HCT116 (cell line): ENCODE data around the gene CIRBP. TPM values are rescaled to one million over a fixed set of nuclear protein-coding genes. Genes with fewer than 3 reads are reported as not detected.

Experiments
- ATAC-seq: fragments of 200-7000 bp; cut with Tn5 transposase; 2 replicates; pipeline ENCODE4 v1.9.1; 2020; ENCODE audit warnings: mild to moderate bottlenecking, moderate library complexity
- BruUV-seq: library from RNA; stranded (reverse); fragments of 400-500 nt; replicated peaks from 2 replicates; lab custom pipeline; 2021; lab: Mats Ljungman, UMichigan
- CTCF ChIA-PET: fragments of 300-600 bp; sonication (Branson Sonifier 250); formaldehyde crosslinking; loops from one replicate; lab custom pipeline; 2021; ENCODE audit warnings: antibody characterized with exemption; lab: Charles Lee
- POLR2A ChIA-PET: fragments of 300-600, 350-600 bp; sonication (Branson Sonifier 250); formaldehyde crosslinking; loops from one replicate; lab custom pipeline; 2021; ENCODE audit warnings: antibody characterized with exemption; lab: Charles Lee
- RAD21 ChIA-PET, 2 experiments: fragments of 300-600 bp; sonication (Branson Sonifier 250); formaldehyde crosslinking; loops; one replicate each; lab custom pipeline; 2023; ENCODE audit warnings: low total read pairs in 2 of 2; ENCODE audit not compliant: uncharacterized antibody in 2 of 2, unreplicated experiment in 2 of 2, low non-redundant PET in 1 of 2; lab: Charles Lee
- DNase-seq: peaks from one replicate; pipeline ENCODE4 v3.0.0-alpha.2; 2010; ENCODE audit warnings: low read depth, low spot score
- H2AFZ ChIP-seq: fragments of 200-600 bp; shearing (Covaris generic), sonication (generic); 2 replicates; pipeline ENCODE4 v1.6.1; 2017; ENCODE audit warnings: low read depth, mixed run types, mixed read lengths, antibody characterized with exemption, low read length; ENCODE audit not compliant: poor library complexity, severe bottlenecking
- H3K27ac ChIP-seq: 2 replicates; pipeline ENCODE4 v1.5.1; 2012; ENCODE audit warnings: low read depth, low read length
- H3K27me3 ChIP-seq: fragments of 200-600 bp; sonication (generic); 2 replicates; pipeline ENCODE4 v1.6.1; 2016; ENCODE audit warnings: mixed run types, low read length, mixed read lengths; ENCODE audit not compliant: insufficient read depth
- H3K36me3 ChIP-seq, 2 experiments: fragments of 200-500 bp in 1 of 2; fragments of 200-600 bp in 1 of 2; sonication (Bioruptor generic) in 1 of 2; sonication (generic) in 1 of 2; 2 replicates each; pipeline versions ENCODE4 v1.5.1 to v1.6.1; 2014 to 2016; ENCODE audit warnings: low read length in 2 of 2, inconsistent platforms in 1 of 2, mixed read lengths in 1 of 2, mixed run types in 1 of 2; ENCODE audit not compliant: insufficient read depth in 2 of 2, control insufficient read depth in 1 of 2
- H3K4me1 ChIP-seq, 2 experiments: fragments of 200-600 bp in 1 of 2; sonication (generic) in 1 of 2; 2 replicates each; pipeline versions ENCODE4 v1.5.1 to v1.6.1; 2012 to 2017; ENCODE audit warnings: low read length in 2 of 2, inconsistent platforms in 1 of 2, mild to moderate bottlenecking in 1 of 2, mixed read lengths in 1 of 2, mixed run types in 1 of 2, moderate library complexity in 1 of 2; ENCODE audit not compliant: insufficient read depth in 2 of 2, control insufficient read depth in 1 of 2
- H3K4me2 ChIP-seq: fragments of 200-600 bp; sonication (generic); 2 replicates; pipeline ENCODE4 v1.6.1; 2017; ENCODE audit warnings: mixed run types, low read length, mixed read lengths
- H3K4me3 ChIP-seq, 2 experiments: fragments of 200-600 bp in 1 of 2; sonication (generic) in 1 of 2; replicated peaks in 1 of 2; 2 replicates each; pipeline ENCODE4 v1.5.1; 2011 to 2016; ENCODE audit warnings: low read length in 2 of 2, control low read depth in 1 of 2, low read depth in 1 of 2, mild to moderate bottlenecking in 1 of 2, mixed read lengths in 1 of 2, mixed run types in 1 of 2
- H3K79me2 ChIP-seq: fragments of 200-600 bp; sonication (generic); 2 replicates; pipeline ENCODE4 v1.6.1; 2017; ENCODE audit warnings: mild to moderate bottlenecking, mixed run types, low read length, moderate library complexity, mixed read lengths; ENCODE audit not compliant: insufficient read depth
- H3K9ac ChIP-seq: fragments of 200-600 bp; sonication (generic); 2 replicates; pipeline ENCODE4 v1.6.1; 2016; ENCODE audit warnings: low read length, mixed read lengths
- H3K9me2 ChIP-seq: fragments of 200-600 bp; sonication (generic), shearing (Covaris generic); 2 replicates; pipeline ENCODE4 v1.6.1; 2017; ENCODE audit warnings: mixed run types, mild to moderate bottlenecking, moderate library complexity; ENCODE audit not compliant: insufficient read depth
- H3K9me3 ChIP-seq, 2 experiments: fragments of 200-500 bp in 1 of 2; fragments of 200-600 bp in 1 of 2; sonication (Bioruptor generic) in 1 of 2; sonication (generic) in 1 of 2; 2 replicates each; pipeline ENCODE4 v1.6.1; 2014 to 2017; ENCODE audit warnings: low read length in 2 of 2, mixed read lengths in 2 of 2, inconsistent platforms in 1 of 2, low read depth in 1 of 2, mild to moderate bottlenecking in 1 of 2, mixed run types in 1 of 2, moderate library complexity in 1 of 2; ENCODE audit not compliant: control insufficient read depth in 1 of 2, insufficient read depth in 1 of 2
- H4K20me1 ChIP-seq: fragments of 200-600 bp; sonication (generic), shearing (Covaris generic); 2 replicates; pipeline ENCODE4 v1.6.1; 2017; ENCODE audit warnings: mixed run types, mild to moderate bottlenecking, moderate library complexity; ENCODE audit not compliant: insufficient read depth
- CBX3 ChIP-seq: IDR thresholded peaks from 2 replicates; pipeline ENCODE4 v1.6.1; 2012; ENCODE audit warnings: low read depth
- CEBPB ChIP-seq: IDR thresholded peaks from 2 replicates; pipeline ENCODE4 v1.6.1; 2012; ENCODE audit warnings: low read depth
- CTCF ChIP-seq, 3 experiments: fragments of 200-600 bp in 1 of 3; sonication (generic) in 1 of 3; IDR thresholded peaks in 2 of 3; conservative IDR thresholded peaks in 1 of 3; 2 replicates each; pipeline ENCODE4 v1.5.1; 2012 to 2017; ENCODE audit warnings: low read depth in 2 of 3, low read length in 2 of 3, antibody characterized with exemption in 1 of 3, borderline replicate concordance in 1 of 3, control low read depth in 1 of 3, mild to moderate bottlenecking in 1 of 3, mixed read lengths in 1 of 3, mixed run types in 1 of 3, moderate library complexity in 1 of 3; ENCODE audit not compliant: insufficient read depth in 1 of 3
- EGR1 ChIP-seq: IDR thresholded peaks from 2 replicates; pipeline ENCODE4 v1.6.1; 2012; ENCODE audit warnings: low read depth
- EZH2 ChIP-seq: fragments of 200-600 bp; sonication (generic); IDR thresholded peaks from 2 replicates; pipeline ENCODE4 v1.6.1; 2017; ENCODE audit warnings: antibody characterized with exemption, mixed run types
- EZH2phosphoT487 ChIP-seq: fragments of 200-600 bp; IDR thresholded peaks from 2 replicates; pipeline ENCODE4 v1.6.1; 2018; ENCODE audit warnings: antibody characterized with exemption, borderline replicate concordance
- FOSL1 ChIP-seq: IDR thresholded peaks from 2 replicates; pipeline ENCODE4 v1.6.1; 2012; ENCODE audit warnings: low read depth
- JUND ChIP-seq: IDR thresholded peaks from 2 replicates; pipeline ENCODE4 v1.6.1; 2012
- MAX ChIP-seq: IDR thresholded peaks from 2 replicates; pipeline ENCODE4 v1.6.1; 2012
- POLR2A ChIP-seq: IDR thresholded peaks from 2 replicates; pipeline ENCODE4 v1.7.0; 2011; ENCODE audit warnings: borderline replicate concordance; ENCODE audit not compliant: insufficient read depth, insufficient read length; ENCODE audit errors: extremely low read depth
- POLR2AphosphoS5 ChIP-seq: IDR thresholded peaks from 2 replicates; pipeline ENCODE4 v1.6.1; 2011; ENCODE audit warnings: mild to moderate bottlenecking, low read depth, low read length, moderate library complexity
- RAD21 ChIP-seq: IDR thresholded peaks from 2 replicates; pipeline ENCODE4 v1.6.1; 2012; ENCODE audit warnings: low read depth, mild to moderate bottlenecking
- SIN3A ChIP-seq: IDR thresholded peaks from 2 replicates; pipeline ENCODE4 v1.6.1; 2012; ENCODE audit warnings: low read depth
- SP1 ChIP-seq: IDR thresholded peaks from 2 replicates; pipeline ENCODE4 v1.6.1; 2012; ENCODE audit warnings: low read depth
- SRF ChIP-seq: IDR thresholded peaks from 2 replicates; pipeline ENCODE4 v1.6.1; 2012; ENCODE audit warnings: low read depth
- YY1 ChIP-seq: IDR thresholded peaks from 2 replicates; pipeline ENCODE4 v1.6.1; 2011; ENCODE audit warnings: low read length, low read depth, moderate library complexity, mild to moderate bottlenecking; ENCODE audit not compliant: insufficient replicate concordance; ENCODE audit errors: extremely low read depth
- ZFX ChIP-seq: fragments of 450-650 bp; IDR thresholded peaks from 2 replicates; pipeline ENCODE4 v1.6.1; 2017
- ZNF274 ChIP-seq: fragments of 200-500 bp; sonication (Bioruptor generic); IDR thresholded peaks from 2 replicates; pipeline ENCODE4 v1.6.1; 2014; ENCODE audit warnings: mild to moderate bottlenecking, low read depth, low read length, inconsistent platforms
- intact Hi-C: fragments of 100-400 bp; cut with micrococcal nuclease; formaldehyde crosslinking; loops from 2 replicates; pipeline ENCODE4 v1.10.0; 2022
- total RNA-seq: library from RNA; stranded (reverse); gene quantifications from one replicate; pipeline ENCODE4 v1.2.1, GENCODE V29; 2021; ENCODE audit not compliant: unreplicated experiment
- TF ChIP-seq, protein P1 (sequence below): IDR thresholded peaks from 2 replicates; pipeline ENCODE4 v1.6.1; 2012; ENCODE audit warnings: low read depth

CIRBP gene
- total RNA-seq, 1 experiment from 2014 or later = 276 TPM

GRCh38 chr19:1292419-1293151 is 23.5 kb downstream of the CIRBP start:
- H3K27me3 ChIP-seq = no peaks in the 10 kb centered on the region
- BruUV-seq = no TSS peak
- no peak overlapping the region for H3K4me2 ChIP-seq

More at GRCh38 chr19:1292419-1293151, 23.5 kb downstream of the CIRBP start:
- H4K20me1 ChIP-seq = no peaks in the 10 kb centered on the region
- no peaks in the 10 kb centered on the region for H3K36me3 ChIP-seq
- no peaks in the 10 kb centered on the region for H3K9me2 ChIP-seq
- intact Hi-C loops = no loop called here
- POLR2A ChIA-PET = no interaction called here
- no peak overlapping the region; the same call in 1 of the 2 replicates for H3K27ac ChIP-seq
- peaks cover 12 to 21% of the 10 kb centered on the region in 2 experiments for H3K4me1 ChIP-seq
- no peak for TF ChIP-seq ZFX
- TF ChIP-seq MAX = no peak
- TF ChIP-seq RAD21 = no peak
- no peak for TF ChIP-seq POLR2AphosphoS5
- no peak for TF ChIP-seq SIN3A
- TF ChIP-seq EZH2 = no peak
- no peak for TF ChIP-seq SRF
- TF ChIP-seq ZNF274 = no peak
- TF ChIP-seq CTCF (IDR thresholded peaks at IDR 0.05 in 2 of 3, conservative IDR thresholded peaks at IDR 0.05 in 1 of 3; ENCODE audit: borderline replicate concordance in 1 of 3, insufficient read depth in 1 of 3, low read depth in 2 of 3, low read length in 2 of 3) = no peak
- TF ChIP-seq SP1 = no peak
- TF ChIP-seq CEBPB = no peak
- no peak for TF ChIP-seq POLR2A
- no peak for TF ChIP-seq FOSL1
- no peak for TF ChIP-seq CBX3
- TF ChIP-seq EGR1 = no peak
- no peak for TF ChIP-seq YY1
- TF ChIP-seq JUND = no peak
- no peak for TF ChIP-seq EZH2phosphoT487
- TF ChIP-seq, protein P1, sequence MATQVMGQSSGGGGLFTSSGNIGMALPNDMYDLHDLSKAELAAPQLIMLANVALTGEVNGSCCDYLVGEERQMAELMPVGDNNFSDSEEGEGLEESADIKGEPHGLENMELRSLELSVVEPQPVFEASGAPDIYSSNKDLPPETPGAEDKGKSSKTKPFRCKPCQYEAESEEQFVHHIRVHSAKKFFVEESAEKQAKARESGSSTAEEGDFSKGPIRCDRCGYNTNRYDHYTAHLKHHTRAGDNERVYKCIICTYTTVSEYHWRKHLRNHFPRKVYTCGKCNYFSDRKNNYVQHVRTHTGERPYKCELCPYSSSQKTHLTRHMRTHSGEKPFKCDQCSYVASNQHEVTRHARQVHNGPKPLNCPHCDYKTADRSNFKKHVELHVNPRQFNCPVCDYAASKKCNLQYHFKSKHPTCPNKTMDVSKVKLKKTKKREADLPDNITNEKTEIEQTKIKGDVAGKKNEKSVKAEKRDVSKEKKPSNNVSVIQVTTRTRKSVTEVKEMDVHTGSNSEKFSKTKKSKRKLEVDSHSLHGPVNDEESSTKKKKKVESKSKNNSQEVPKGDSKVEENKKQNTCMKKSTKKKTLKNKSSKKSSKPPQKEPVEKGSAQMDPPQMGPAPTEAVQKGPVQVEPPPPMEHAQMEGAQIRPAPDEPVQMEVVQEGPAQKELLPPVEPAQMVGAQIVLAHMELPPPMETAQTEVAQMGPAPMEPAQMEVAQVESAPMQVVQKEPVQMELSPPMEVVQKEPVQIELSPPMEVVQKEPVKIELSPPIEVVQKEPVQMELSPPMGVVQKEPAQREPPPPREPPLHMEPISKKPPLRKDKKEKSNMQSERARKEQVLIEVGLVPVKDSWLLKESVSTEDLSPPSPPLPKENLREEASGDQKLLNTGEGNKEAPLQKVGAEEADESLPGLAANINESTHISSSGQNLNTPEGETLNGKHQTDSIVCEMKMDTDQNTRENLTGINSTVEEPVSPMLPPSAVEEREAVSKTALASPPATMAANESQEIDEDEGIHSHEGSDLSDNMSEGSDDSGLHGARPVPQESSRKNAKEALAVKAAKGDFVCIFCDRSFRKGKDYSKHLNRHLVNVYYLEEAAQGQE = no peak
- H3K79me2 ChIP-seq = no peaks in the 10 kb centered on the region
- H3K4me3 ChIP-seq = no peak overlapping the region
- 0 out of 2 replicates have a peak, but pooled peaks have one; percentile 7 for ATAC-seq
- CTCF ChIA-PET = no interaction called here
- RAD21 ChIA-PET = no interaction called here
- H2AFZ ChIP-seq = no peak overlapping the region
- H3K9ac ChIP-seq = no peak overlapping the region
- DNase-seq = no peak
- no peaks in the 10 kb centered on the region for H3K9me3 ChIP-seq
